Stimulated activated CD4-positive, alpha-beta T cell treated with anti-CD3 and anti-CD28 coated beads, Interleukin-4, amount 100 ng/mL, for 1 hour (primary cell): Measurements from ENCODE around the gene RUNX1.
"Not testable (repeated sequence)": the region's sequence is repeated elsewhere in the genome, so short reads cannot be mapped to it uniquely, and the experiment has no call there.

Experiments
- DNase-seq: peaks from one replicate; pipeline ENCODE4 v3.0.0-alpha.2; 2020

The RUNX1 gene

DNA sequence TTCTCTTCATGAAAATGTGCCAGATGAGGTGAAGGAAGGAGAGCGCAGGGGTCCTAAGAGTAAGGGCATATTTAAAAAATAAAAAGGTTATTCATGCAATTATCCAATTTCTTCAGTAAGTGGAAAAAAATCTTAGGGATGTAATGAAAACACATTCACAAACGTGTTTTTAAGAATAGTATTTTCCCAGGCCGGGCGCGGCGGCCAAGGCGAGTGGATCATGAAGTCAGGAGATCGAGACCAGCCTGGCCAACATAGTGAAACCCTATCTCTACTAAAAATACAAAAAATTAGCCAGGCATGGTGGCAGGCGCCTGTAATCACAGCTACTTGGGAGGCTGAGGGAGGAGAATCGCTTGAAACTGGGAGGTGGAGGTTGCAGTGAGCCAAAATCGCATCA is 82.2 kb downstream of the RUNX1 start:
- DNase-seq = not testable (repeated sequence)

- no peak for DNase-seq
Measured at GRCh38 chr21:34965200-34966174, 83.6 kb downstream of the RUNX1 start.

GRCh38 chr21:34962586-34963222 is 86.4 kb downstream of the RUNX1 start:
- no peak for DNase-seq

DNA sequence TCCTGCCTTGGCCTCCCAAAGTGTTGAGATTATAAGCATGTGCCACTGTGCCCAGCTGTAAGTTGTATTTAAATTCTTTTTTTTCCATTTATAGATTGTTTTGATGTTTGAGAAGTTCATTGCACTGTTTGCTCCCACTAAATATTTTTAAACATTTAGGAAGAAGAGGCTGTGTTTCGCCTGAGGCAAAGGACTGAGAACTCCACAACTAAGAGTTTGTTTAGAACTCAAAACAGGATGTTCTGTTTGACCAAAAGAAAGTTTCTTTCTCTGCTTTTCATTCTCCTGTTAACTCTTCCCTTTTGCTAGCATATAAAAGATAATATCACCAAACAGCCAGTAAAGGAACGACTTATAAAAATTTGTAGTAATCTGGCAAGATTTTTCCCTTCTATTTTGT is 87.0 kb downstream of the RUNX1 start:
- no peak for DNase-seq

- DNase-seq = no peak
Measured at GRCh38 chr21:34960687-34961086, 88.4 kb downstream of the RUNX1 start.

DNA sequence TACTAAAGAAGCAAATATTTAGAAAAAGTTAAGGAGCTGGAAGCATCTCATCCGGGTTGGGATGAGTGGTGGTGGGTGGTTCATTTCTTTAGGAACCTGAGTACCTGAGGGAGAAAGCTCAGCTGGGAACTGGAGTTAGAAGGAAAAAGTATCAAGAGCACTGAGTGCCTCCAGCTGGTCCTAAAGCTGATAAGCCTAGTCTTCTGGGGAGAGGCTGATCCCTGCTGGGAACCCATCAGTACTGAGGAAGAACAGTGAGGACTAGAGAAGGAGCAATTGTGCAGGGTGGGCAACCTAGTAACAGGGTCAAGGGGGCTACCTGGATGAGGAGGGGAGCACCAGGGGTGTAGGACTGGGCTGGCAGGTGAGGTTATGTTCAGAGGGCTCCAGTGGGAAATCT is 89.5 kb downstream of the RUNX1 start:
- DNase-seq = no peak

- no peak for DNase-seq
Measured at GRCh38 chr21:34958040-34958439, 91.1 kb downstream of the RUNX1 start.

GRCh38 chr21:34956416-34957316 is 92.4 kb downstream of the RUNX1 start:
- no peak for DNase-seq

DNA sequence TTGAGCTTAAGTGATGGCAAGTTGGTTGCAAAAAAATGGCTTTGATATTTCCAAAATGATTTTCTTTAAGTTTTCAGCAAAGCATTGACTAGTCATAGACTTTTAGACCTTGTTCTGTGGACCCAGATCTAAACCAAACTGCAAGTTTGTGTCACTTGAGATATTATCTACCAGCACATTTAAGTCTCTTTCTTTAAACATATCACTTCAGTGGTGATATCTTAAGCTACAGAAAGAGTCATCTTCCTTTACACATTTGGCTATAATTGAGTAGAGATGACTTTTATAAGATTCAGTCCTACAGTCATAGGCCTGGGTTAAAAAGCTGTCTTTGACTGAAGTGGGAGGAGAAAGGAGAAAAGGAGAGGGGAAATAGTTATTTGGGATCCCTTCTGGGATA is 95.2 kb downstream of the RUNX1 start:
- no peak for DNase-seq

- DNase-seq = no peak
Measured at GRCh38 chr21:34952701-34953100, 96.4 kb downstream of the RUNX1 start.

DNA sequence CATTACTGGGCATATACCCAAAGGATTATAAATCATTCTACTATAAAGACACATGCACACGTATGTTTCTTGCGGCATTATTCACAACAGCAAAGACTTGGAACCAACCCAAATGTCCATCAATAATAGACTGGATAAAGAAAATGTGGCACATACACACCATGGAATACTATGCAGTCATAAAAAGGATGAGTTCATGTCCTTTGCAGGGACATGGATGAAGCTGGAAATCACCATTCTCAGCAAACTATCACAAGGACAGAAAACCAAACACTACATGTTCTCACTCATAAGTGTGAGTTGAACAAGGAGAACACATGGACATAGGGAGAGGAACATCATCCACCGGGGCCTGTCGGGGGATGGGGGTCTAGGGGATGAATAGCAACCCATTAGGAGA is 97.2 kb downstream of the RUNX1 start:
- DNase-seq = not testable (repeated sequence)

- no peak for DNase-seq
Measured at GRCh38 chr21:34950980-34951379, 98.1 kb downstream of the RUNX1 start.

DNA sequence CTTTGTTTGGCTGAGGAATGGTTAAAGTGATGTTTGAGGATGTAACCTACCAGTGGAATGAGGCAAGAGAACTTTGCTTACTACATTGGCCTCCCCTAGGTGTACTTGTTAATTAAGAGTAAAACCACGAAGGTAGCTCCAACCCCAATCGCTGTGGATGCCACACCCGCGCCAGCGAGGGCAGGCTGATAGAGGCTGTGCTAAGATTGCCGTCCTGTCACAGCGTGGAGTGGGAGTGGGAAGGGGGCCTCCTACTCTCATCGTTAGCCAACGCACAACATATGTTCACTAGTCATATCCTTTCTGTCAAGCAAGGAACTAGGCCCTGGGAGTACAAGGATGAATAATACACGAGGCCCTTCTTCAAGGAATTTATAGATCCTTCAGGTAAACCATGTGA is 99.6 kb downstream of the RUNX1 start:
- no peak for DNase-seq

DNA sequence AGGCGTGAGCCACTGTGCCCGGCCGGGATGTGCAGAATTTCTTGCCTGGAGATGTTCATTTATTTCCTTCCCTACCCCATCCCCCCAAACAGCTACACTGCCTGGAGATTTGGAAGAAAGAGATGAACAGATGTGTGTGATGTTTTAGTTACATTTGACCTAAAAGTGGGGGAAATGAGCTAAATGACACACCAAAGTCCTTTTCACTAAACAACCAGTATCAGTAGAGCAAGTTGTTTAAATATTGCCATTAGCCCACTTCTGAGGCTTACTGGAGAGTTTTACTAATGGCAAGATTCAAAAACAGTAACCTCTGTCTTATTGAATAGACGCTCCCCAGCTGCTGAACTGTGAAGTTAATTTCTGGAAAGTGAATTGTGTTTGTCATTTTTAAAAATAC is 100.1 kb downstream of the RUNX1 start:
- DNase-seq = no peak

GRCh38 chr21:34948157-34948556 is 100.9 kb downstream of the RUNX1 start:
- DNase-seq = no peak

DNA sequence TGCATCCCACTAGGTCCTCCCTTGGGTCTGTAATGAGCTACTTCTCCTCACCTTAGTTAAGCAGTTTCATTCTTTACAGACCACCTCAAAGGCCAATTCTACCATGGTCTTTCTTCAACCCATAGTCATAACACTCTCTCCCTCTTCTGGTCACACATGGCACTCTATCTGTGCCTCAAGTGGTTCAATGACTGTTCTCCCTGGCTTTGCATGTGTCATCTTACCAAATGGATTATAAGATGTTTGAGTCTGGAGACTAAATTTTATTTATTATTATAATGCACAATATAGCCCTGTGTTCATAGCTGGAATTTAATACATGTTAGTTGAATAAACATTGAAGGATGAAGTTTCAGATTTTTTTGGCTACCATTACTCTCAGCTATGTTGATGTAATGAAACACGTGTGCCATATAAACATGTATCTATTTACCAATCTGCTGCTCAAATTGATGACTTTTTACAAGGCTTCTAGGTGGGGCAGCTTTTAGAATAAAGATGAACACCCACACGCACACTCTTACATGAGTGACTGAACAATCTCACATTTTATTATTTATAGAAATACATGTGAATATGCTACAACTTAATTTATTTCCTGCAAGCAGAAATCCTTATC is 102.1 kb downstream of the RUNX1 start:
- DNase-seq = no peak

DNA sequence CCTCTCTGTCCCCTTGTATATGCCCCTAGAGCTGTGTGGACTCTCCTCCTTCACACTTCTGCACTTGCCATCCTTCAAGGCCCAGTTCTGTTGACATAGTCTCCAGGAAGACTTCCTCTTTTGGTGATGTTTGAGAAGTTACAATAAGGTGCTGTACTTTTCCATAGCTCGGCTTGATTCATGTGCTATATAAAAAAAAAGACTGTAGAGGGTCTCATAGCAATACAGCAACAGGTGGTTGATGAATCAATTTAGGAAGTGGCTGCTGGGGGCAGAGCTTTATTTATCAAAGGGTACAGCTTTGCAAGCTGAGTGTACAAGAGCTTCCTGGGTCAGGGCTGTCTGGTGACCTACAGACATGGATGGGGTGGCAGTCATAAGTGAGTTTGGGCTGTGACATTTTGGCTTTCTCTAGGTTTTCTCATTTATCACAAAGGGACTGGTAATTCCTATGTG is 102.7 kb downstream of the RUNX1 start:
- DNase-seq = no peak

DNA sequence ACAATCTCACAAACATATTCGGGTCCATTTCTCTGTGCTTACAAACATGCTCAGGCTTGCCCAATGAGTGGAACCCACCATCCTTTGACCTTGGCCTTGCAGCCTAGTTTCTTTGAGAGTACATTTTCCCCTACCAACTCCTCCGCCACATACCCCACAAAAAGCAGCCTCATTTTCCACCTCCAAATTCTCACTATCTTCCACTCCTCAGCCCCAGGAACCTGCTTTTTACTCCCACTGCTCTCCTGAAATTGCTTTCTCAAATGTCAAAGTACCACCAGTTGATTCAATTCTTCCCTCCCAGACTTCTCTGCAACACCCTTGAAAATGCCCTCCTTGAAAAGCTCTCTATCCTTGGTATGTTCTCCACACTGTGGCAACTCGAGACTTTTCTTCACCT is 103.8 kb downstream of the RUNX1 start:
- no peak for DNase-seq

- DNase-seq = no peak
Measured at GRCh38 chr21:34944015-34944755, 104.9 kb downstream of the RUNX1 start.

DNA sequence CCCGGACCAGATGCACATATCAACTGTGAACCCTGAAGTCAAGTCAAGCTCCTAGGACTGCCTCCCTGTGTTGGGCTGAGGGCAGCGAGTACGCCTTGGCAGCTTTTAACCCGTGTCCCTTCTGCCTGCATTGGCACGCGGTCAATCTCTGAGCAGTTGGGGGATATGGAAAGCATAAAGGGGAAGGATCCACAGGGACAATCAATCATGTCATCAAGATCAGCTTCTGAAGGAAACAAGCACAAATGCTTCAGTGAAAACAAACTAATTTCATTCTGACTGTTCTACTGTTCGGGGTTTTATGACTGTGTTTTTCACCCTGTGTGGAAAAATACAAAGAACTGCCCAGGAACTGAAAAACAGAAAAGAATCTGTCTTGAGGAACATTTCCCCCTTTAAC is 106.2 kb downstream of the RUNX1 start:
- DNase-seq = no peak

DNA sequence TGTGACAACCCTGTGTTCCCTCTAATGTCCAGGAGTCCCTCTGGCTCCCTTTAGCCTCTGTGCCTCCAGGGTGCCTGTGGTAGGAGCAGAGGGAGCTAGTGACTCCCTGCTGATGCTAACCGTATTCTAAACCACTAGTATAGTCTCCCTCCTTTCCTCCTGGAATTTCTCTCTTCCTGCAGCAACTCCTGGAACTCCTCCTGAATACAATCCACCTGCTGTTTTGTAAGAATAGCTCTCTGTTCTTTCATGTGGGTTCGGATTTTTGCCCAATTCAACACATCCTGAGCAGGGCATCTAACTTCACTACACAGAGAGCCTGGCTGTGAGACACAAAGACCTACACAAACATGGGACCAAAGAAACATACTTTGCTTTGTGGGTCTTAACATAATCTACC is 107.9 kb downstream of the RUNX1 start:
- DNase-seq = no peak
